ENCODE measurements around the gene MAP4K4. TPM values are rescaled to one million over a fixed set of nuclear protein-coding genes. Genes with fewer than 3 reads are reported as not detected.
"Not testable (repeated sequence)": the region's sequence is repeated elsewhere in the genome, so short reads cannot be mapped to it uniquely, and the experiment has no call there.

MAP4K4 gene
- total and polyA plus RNA-seq, 5 donors from 2014 or later = 6.7 to 179 (median 14.7) TPM

DNA sequence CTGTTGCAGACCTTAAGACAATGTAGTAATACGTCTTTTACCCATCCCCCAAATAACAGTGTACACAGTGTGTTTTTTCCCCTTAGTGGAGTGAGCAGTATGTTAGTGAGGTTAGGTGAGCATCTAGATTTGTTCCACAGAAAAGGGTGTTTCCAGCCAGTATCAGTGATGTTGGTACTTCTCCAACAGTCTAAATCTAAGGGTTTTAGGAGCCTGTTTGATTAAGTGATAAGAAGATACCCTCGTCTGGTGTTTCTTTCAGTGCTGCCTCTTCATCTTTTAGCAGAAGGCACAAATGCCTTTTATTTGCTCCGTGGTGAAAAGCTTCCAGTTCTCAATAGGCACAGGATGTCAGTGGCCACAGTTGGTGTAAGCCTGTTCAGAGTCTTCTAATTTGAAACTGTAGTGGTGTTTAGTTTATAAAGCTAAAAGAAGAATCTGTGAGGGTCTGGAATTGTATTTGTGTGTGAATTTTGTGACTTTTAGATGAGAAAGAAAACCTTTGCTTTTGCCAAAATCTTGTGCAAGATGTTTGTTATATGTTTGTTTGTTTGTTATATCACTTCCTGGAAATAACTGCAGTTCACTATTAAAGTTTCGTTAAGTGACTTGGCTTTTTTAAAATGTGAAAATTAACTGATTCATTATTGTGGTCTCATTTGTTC, 71.2 kb downstream of the MAP4K4 start:
- Histone ChIP-seq H3K9me3 (ENCODE audit: control insufficient read depth in 2 of 2, low read length in 2 of 2) (no peaks in the 10 kb centered on the region), H3K4me3 (ENCODE audit: low read depth, low read length) (peak overlapping the region; percentile 49), H3K36me3 (ENCODE audit: control insufficient read depth, insufficient read depth, low read length) (no peaks in the 10 kb centered on the region), H3K27ac (ENCODE audit: insufficient read depth, low read length, poor library complexity, severe bottlenecking) (peak overlapping the region; percentile 47), H3K4me1 (ENCODE audit: control insufficient read depth, insufficient read depth, low read length, poor library complexity, severe bottlenecking) (peaks cover 72% of the 10 kb centered on the region), H3K27me3 (ENCODE audit: control insufficient read depth, insufficient read depth, low read length) (no peaks in the 10 kb centered on the region)
- H3K36me3 Mint-ChIP-seq = no peaks in the 10 kb centered on the region
- peaks cover 46 to 96% (median 83%) of the 10 kb centered on the region in 4 donors for H3K4me1 Mint-ChIP-seq
- no peaks in the 10 kb centered on the region for H3K9me3 Mint-ChIP-seq
- peak overlapping the region; percentile 22 to 68 (median 56) for H3K4me3 Mint-ChIP-seq
- DNase-seq (peak in 2 of 3 donors; percentile 23 to 60), ATAC-seq (ENCODE audit: low read depth in 2 of 2) (peak; percentile 60 to 68)
- H3K27ac Mint-ChIP-seq = peak overlapping the region; percentile 45 to 55 (median 50)
- H3K27me3 Mint-ChIP-seq = no peaks in the 10 kb centered on the region

DNA sequence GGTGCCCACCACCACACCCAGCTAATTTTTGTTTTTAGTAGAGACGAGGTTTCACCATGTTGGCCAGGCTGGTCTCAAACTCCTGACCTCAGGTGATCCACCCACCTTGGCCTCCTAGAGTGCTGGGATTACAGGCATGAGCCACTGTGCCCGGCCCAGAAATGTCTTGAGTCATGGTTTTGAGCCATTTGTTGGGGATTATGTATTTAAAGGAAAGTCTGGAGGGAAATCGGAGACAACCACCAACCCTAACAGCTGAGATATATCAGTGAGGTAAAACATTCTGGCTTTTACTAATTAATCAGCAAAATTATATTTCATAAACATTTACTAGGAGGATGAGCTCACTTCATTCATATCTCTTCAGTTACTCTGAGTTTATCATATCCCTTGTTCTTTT, 72.2 kb downstream of the MAP4K4 start:
- H3K9me3 Mint-ChIP-seq; H3K27me3 ChIP-seq (ENCODE audit: control insufficient read depth, insufficient read depth, low read length); H3K36me3 Mint-ChIP-seq; H3K9me3 ChIP-seq (ENCODE audit: control insufficient read depth in 2 of 2, low read length in 2 of 2); H3K27me3 Mint-ChIP-seq; H3K4me3 ChIP-seq (ENCODE audit: low read depth, low read length); ATAC-seq (ENCODE audit: low read depth in 2 of 2); DNase-seq; H3K27ac ChIP-seq (ENCODE audit: insufficient read depth, low read length, poor library complexity, severe bottlenecking); H3K36me3 ChIP-seq (ENCODE audit: control insufficient read depth, insufficient read depth, low read length): not testable (repeated sequence)
- peaks cover 77% of the 10 kb centered on the region for H3K4me1 ChIP-seq (ENCODE audit: control insufficient read depth, insufficient read depth, low read length, poor library complexity, severe bottlenecking)
- peak overlapping the region in 1 of 3 donors; percentile 52 for H3K27ac Mint-ChIP-seq
- peak overlapping the region in 2 of 4 donors; percentile 19 to 22 for H3K4me3 Mint-ChIP-seq
- peaks cover 41 to 96% (median 83%) of the 10 kb centered on the region in 4 donors for H3K4me1 Mint-ChIP-seq

DNA sequence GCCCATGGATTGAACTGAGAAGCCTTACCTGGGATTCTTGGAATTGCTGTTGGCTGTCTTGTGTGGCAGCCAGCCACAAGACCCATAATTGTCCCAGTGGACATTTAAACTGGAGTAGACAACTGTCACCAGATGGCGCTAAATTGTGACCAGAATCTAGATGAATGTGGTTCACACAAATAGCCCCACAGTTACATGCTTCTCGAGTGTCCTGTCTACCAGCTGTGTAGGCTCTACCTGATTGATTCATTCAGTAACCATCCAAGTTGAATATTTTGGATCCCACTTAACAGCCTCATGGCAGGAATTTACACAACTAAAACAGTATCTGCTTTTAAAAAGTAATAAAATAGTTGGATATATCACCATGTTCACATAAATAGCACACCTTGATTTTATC, 73.2 kb downstream of the MAP4K4 start:
- Histone ChIP-seq H3K4me1 (ENCODE audit: control insufficient read depth, insufficient read depth, low read length, poor library complexity, severe bottlenecking) (peaks cover 78% of the 10 kb centered on the region), H3K27ac (ENCODE audit: insufficient read depth, low read length, poor library complexity, severe bottlenecking) (no peak overlapping the region), H3K27me3 (ENCODE audit: control insufficient read depth, insufficient read depth, low read length) (no peaks in the 10 kb centered on the region), H3K4me3 (ENCODE audit: low read depth, low read length) (peak overlapping the region; percentile 20), H3K36me3 (ENCODE audit: control insufficient read depth, insufficient read depth, low read length) (no peaks in the 10 kb centered on the region), H3K9me3 (ENCODE audit: control insufficient read depth in 2 of 2, low read length in 2 of 2) (no peaks in the 10 kb centered on the region)
- Mint-ChIP-seq H3K4me1 (peaks cover 44 to 96% (median 83%) of the 10 kb centered on the region in 4 donors), H3K27ac (peak overlapping the region in 1 of 3 donors; percentile 73), H3K9me3 (no peaks in the 10 kb centered on the region), H3K36me3 (no peaks in the 10 kb centered on the region), H3K27me3 (no peaks in the 10 kb centered on the region), H3K4me3 (peak overlapping the region in 3 of 4 donors; percentile 27 to 64 (median 44))
- peak in 1 of 3 donors; percentile 50 for DNase-seq
- ATAC-seq (ENCODE audit: low read depth in 2 of 2) = no peak

DNA sequence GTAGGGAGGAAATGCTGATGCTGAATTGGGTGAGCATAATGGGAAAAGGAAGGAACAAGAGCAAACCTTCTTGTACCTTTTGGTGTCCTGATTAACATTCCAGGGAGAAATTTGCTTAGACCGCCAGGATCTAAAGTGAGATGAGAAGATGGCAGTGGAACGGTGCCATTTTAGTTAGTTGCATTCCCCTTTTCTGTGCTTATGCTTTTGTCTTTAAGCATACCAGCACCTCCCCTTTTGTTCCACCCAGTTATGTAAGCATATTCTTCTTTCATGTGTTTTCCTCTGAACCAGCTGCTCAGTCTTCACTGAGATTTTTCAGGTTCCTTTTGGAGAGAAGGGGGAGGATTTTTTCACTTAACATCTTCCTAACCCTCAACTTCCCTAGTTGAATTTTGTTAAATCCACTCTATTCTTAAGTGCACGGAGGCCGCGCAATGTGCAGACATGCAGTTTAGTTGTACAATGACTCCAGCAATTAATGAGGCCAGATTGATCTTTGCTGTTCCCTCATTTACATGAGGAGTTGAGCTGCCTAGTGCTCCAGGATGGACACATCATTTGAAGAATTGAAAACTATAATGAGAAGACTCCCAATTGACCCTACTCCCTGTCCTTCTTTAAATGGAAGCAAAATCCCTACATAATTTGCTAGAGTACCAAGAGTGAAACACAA, 73.9 kb downstream of the MAP4K4 start:
- Histone ChIP-seq H3K4me3 (ENCODE audit: low read depth, low read length) (peak overlapping the region; percentile 20), H3K9me3 (ENCODE audit: control insufficient read depth in 2 of 2, low read length in 2 of 2) (no peaks in the 10 kb centered on the region), H3K36me3 (ENCODE audit: control insufficient read depth, insufficient read depth, low read length) (no peaks in the 10 kb centered on the region), H3K27me3 (ENCODE audit: control insufficient read depth, insufficient read depth, low read length) (no peaks in the 10 kb centered on the region), H3K27ac (ENCODE audit: insufficient read depth, low read length, poor library complexity, severe bottlenecking) (no peak overlapping the region), H3K4me1 (ENCODE audit: control insufficient read depth, insufficient read depth, low read length, poor library complexity, severe bottlenecking) (peaks cover 71% of the 10 kb centered on the region)
- H3K4me3 Mint-ChIP-seq = peak overlapping the region in 2 of 4 donors; percentile 27 to 64
- H3K4me1 Mint-ChIP-seq = peaks cover 44 to 97% (median 81%) of the 10 kb centered on the region in 4 donors
- no peaks in the 10 kb centered on the region for H3K36me3 Mint-ChIP-seq
- no peaks in the 10 kb centered on the region for H3K9me3 Mint-ChIP-seq
- H3K27ac Mint-ChIP-seq = peak overlapping the region in 2 of 3 donors; percentile 12 to 73
- H3K27me3 Mint-ChIP-seq = no peaks in the 10 kb centered on the region
- ATAC-seq (ENCODE audit: low read depth in 2 of 2) = no peak
- DNase-seq = no peak

DNA sequence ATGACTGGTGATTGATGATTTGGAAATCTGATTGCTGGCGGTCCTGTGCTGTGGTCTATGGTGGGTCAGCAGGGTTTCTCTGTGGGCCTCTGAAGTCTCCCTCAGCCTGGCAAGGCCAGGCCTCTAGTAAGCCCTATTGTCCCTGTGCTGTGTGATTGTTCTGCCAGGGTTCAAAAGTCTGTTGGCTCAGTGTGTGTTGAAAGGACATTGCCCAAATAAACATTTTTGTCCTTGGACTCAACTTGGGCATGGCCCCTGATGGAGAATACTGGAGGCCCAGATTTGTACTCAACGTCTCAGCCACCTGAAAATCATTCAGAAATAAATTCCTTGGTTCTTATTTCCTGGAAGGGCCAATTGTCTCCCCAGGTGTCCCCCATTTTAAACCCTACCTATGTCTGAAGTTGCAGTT, 74.4 kb downstream of the MAP4K4 start:
- Histone ChIP-seq H3K9me3 (ENCODE audit: control insufficient read depth in 2 of 2, low read length in 2 of 2) (no peaks in the 10 kb centered on the region), H3K4me1 (ENCODE audit: control insufficient read depth, insufficient read depth, low read length, poor library complexity, severe bottlenecking) (peaks cover 68% of the 10 kb centered on the region), H3K27ac (ENCODE audit: insufficient read depth, low read length, poor library complexity, severe bottlenecking) (no peak overlapping the region), H3K27me3 (ENCODE audit: control insufficient read depth, insufficient read depth, low read length) (no peaks in the 10 kb centered on the region), H3K36me3 (ENCODE audit: control insufficient read depth, insufficient read depth, low read length) (no peaks in the 10 kb centered on the region), H3K4me3 (ENCODE audit: low read depth, low read length) (no peak overlapping the region)
- Mint-ChIP-seq H3K27me3 (no peaks in the 10 kb centered on the region), H3K4me1 (peaks cover 44 to 92% (median 78%) of the 10 kb centered on the region in 4 donors), H3K36me3 (no peaks in the 10 kb centered on the region), H3K27ac (peak overlapping the region in 1 of 3 donors; percentile 73), H3K9me3 (no peaks in the 10 kb centered on the region), H3K4me3 (peak overlapping the region in 2 of 4 donors; percentile 24 to 47)
- ATAC-seq (ENCODE audit: low read depth in 2 of 2) = no peak
- DNase-seq = no peak

GRCh38 chr2:101773137-101773536, 75.6 kb downstream of the MAP4K4 start:
- Histone ChIP-seq H3K9me3 (ENCODE audit: control insufficient read depth in 2 of 2, low read length in 2 of 2) (no peaks in the 10 kb centered on the region), H3K27me3 (ENCODE audit: control insufficient read depth, insufficient read depth, low read length) (no peaks in the 10 kb centered on the region), H3K4me1 (ENCODE audit: control insufficient read depth, insufficient read depth, low read length, poor library complexity, severe bottlenecking) (peaks cover 64% of the 10 kb centered on the region), H3K36me3 (ENCODE audit: control insufficient read depth, insufficient read depth, low read length) (no peaks in the 10 kb centered on the region), H3K4me3 (ENCODE audit: low read depth, low read length) (no peak overlapping the region), H3K27ac (ENCODE audit: insufficient read depth, low read length, poor library complexity, severe bottlenecking) (no peak overlapping the region)
- Mint-ChIP-seq H3K27me3 (no peaks in the 10 kb centered on the region), H3K4me1 (peaks cover 40 to 92% (median 76%) of the 10 kb centered on the region in 4 donors), H3K36me3 (no peaks in the 10 kb centered on the region), H3K9me3 (no peaks in the 10 kb centered on the region), H3K4me3 (peak overlapping the region in 2 of 4 donors; percentile 40 to 41), H3K27ac (peak overlapping the region in 1 of 3 donors; percentile 15)
- ATAC-seq (ENCODE audit: low read depth in 2 of 2) (no peak), DNase-seq (no peak)

DNA sequence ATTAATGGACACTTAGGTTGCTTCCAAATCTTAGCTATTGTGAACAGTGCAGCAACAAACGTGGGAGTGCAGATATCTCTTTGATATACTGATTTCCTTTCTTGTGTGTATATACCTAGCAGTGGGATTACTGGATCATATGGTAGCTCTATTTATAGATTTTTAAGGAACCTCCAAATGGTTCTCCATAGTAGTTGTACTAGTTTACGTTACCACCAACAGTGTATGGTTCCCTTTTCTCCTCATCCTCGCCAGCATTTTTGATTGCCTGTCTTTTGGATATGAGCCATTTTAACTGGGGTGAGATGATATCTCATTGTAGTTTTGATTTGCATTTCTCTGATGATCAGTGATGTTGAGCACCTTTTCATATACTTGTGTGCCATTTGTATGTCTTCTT, 76.5 kb downstream of the MAP4K4 start:
- H3K4me1 ChIP-seq (ENCODE audit: control insufficient read depth, insufficient read depth, low read length, poor library complexity, severe bottlenecking) = peaks cover 64% of the 10 kb centered on the region
- not testable (repeated sequence) for DNase-seq; ATAC-seq (ENCODE audit: low read depth in 2 of 2); H3K9me3 ChIP-seq (ENCODE audit: control insufficient read depth in 2 of 2, low read length in 2 of 2); H3K36me3 ChIP-seq (ENCODE audit: control insufficient read depth, insufficient read depth, low read length); H3K9me3 Mint-ChIP-seq; H3K36me3 Mint-ChIP-seq; H3K27me3 Mint-ChIP-seq; H3K4me3 ChIP-seq (ENCODE audit: low read depth, low read length); H3K27ac ChIP-seq (ENCODE audit: insufficient read depth, low read length, poor library complexity, severe bottlenecking); H3K27me3 ChIP-seq (ENCODE audit: control insufficient read depth, insufficient read depth, low read length)
- H3K4me3 Mint-ChIP-seq = peak overlapping the region in 3 of 4 donors; percentile 10 to 25 (median 20)
- peaks cover 33 to 92% (median 75%) of the 10 kb centered on the region in 4 donors for H3K4me1 Mint-ChIP-seq
- peak overlapping the region in 1 of 3 donors; percentile 64 for H3K27ac Mint-ChIP-seq

All from CD4-positive, CD25-positive, alpha-beta regulatory T cell (primary cell).